Measurements from ENCODE around the gene KLHL6.
A peak's percentile ranks its signal among the peaks of the same experiment; 100 is the strongest.

The KLHL6 gene

GRCh38 chr3:183564046-183564445 is 8.5 kb upstream of the KLHL6 start:
- DNase-seq = no peak

- no peak for DNase-seq
Measured at GRCh38 chr3:183563536-183563874, 8.0 kb upstream of the KLHL6 start.

GRCh38 chr3:183560607-183561006 is 5.1 kb upstream of the KLHL6 start:
- DNase-seq = no peak

- DNase-seq = no peak
Measured at GRCh38 chr3:183558495-183558894, 3.0 kb upstream of the KLHL6 start.

GRCh38 chr3:183556722-183557121 is 1.2 kb upstream of the KLHL6 start:
- no peak for DNase-seq

GRCh38 chr3:183554377-183554776 is 1.1 kb downstream of the KLHL6 start:
- no peak for DNase-seq

GRCh38 chr3:183553334-183554026 is 2.0 kb downstream of the KLHL6 start:
- no peak for DNase-seq

- DNase-seq = peak; percentile 35
Measured at GRCh38 chr3:183551930-183552329, 3.6 kb downstream of the KLHL6 start.

GRCh38 chr3:183548262-183548769 is 7.2 kb downstream of the KLHL6 start:
- no peak for DNase-seq

- no peak for DNase-seq
Measured at GRCh38 chr3:183546625-183547024, 8.9 kb downstream of the KLHL6 start.

GRCh38 chr3:183545708-183546107 is 9.8 kb downstream of the KLHL6 start:
- DNase-seq = no peak

GRCh38 chr3:183542355-183542754 is 13.2 kb downstream of the KLHL6 start:
- DNase-seq = no peak

- no peak for DNase-seq
Measured at GRCh38 chr3:183541738-183542137, 13.8 kb downstream of the KLHL6 start.

- DNase-seq = no peak
Measured at GRCh38 chr3:183541235-183541655, 14.3 kb downstream of the KLHL6 start.

GRCh38 chr3:183540501-183541234 is 14.8 kb downstream of the KLHL6 start:
- DNase-seq = no peak

- DNase-seq = no peak
Measured at GRCh38 chr3:183539811-183540210, 15.7 kb downstream of the KLHL6 start.

GRCh38 chr3:183538486-183538885 is 17.0 kb downstream of the KLHL6 start:
- no peak for DNase-seq

- no peak for DNase-seq
Measured at GRCh38 chr3:183537295-183537730, 18.2 kb downstream of the KLHL6 start.

GRCh38 chr3:183536238-183536880 is 19.1 kb downstream of the KLHL6 start:
- DNase-seq = no peak

- no peak for DNase-seq
Measured at GRCh38 chr3:183534249-183534648, 21.3 kb downstream of the KLHL6 start.

- no peak for DNase-seq
Measured at GRCh38 chr3:183533412-183534132, 21.9 kb downstream of the KLHL6 start.

GRCh38 chr3:183532620-183533411 is 22.7 kb downstream of the KLHL6 start:
- no peak for DNase-seq

Measured in stimulated activated CD4-positive, alpha-beta T cell treated with anti-CD3 and anti-CD28 coated beads, Interleukin-4, amount 100 ng/mL, for 1 hour (primary cell).